ENCODE results near the gene PLA2G4B. TPM values are rescaled to one million over a fixed set of nuclear protein-coding genes. Genes with fewer than 3 reads are reported as not detected.

The PLA2G4B gene
- total RNA-seq, 1 donor from 2014 or later: 1.2 TPM

DNA sequence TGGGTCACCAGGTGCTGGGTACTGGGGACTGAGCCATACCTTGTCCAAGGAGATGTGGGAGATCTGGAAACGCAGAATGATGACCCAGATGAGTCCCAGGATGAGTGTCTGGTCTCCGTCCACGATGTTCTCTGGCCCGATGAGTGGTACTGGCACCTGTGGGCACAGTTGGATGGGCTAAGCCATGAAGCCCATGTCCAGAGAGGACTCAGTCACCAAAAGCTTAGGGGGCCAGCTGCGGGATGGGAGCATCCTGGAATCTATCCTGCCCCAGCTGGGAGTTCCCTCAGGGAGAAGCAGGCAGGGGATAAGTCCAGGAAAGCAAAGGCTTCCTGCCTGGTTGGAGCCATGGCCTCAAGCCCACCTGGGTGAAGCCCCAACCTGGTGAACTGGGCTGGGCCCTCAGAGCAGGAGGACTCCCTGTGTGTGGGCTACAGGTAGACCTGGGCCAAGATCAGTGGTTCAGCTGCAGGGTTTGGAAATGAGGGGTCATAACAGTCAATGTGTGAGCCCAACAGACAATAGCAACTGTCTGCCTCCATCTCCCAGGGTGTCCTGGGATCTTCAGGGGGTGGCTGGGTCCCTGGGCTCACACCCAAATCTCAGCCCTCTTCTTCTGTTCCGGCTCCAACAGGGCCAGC, 51.5 kb downstream of the PLA2G4B start:
- H3K4me3 ChIP-seq (ENCODE audit: low read depth, low read length): no peak overlapping the region
- TF ChIP-seq, protein P1, sequence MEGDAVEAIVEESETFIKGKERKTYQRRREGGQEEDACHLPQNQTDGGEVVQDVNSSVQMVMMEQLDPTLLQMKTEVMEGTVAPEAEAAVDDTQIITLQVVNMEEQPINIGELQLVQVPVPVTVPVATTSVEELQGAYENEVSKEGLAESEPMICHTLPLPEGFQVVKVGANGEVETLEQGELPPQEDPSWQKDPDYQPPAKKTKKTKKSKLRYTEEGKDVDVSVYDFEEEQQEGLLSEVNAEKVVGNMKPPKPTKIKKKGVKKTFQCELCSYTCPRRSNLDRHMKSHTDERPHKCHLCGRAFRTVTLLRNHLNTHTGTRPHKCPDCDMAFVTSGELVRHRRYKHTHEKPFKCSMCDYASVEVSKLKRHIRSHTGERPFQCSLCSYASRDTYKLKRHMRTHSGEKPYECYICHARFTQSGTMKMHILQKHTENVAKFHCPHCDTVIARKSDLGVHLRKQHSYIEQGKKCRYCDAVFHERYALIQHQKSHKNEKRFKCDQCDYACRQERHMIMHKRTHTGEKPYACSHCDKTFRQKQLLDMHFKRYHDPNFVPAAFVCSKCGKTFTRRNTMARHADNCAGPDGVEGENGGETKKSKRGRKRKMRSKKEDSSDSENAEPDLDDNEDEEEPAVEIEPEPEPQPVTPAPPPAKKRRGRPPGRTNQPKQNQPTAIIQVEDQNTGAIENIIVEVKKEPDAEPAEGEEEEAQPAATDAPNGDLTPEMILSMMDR (conservative IDR thresholded peaks at IDR 0.05; ENCODE audit: low read depth, low read length): no peak
- DNase-seq (ENCODE audit: low read depth): no peak

DNA sequence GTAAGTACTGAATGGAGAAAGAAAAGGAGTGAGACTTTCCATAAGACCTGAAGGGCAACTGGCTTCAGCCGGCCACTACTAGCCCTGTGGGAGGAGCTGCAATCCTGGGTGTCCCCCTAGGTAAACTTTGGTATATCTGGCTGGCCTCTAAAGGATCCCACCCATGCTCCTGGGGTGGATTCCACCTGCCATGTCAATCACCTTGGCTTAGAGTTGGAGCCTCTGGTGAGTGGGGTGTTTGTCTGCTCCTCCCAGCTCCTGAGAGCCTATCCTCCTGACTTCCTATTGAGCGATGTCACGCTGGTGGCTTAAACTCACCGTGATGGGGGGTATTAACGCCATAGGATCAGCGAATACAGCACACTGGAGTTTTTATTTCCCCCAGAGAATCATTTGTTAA, 52.6 kb downstream of the PLA2G4B start:
- DNase-seq (ENCODE audit: low read depth): no peak
- no peak overlapping the region for H3K4me3 ChIP-seq (ENCODE audit: low read depth, low read length)
- TF ChIP-seq, protein P1 (conservative IDR thresholded peaks at IDR 0.05; ENCODE audit: low read depth, low read length): no peak

DNA sequence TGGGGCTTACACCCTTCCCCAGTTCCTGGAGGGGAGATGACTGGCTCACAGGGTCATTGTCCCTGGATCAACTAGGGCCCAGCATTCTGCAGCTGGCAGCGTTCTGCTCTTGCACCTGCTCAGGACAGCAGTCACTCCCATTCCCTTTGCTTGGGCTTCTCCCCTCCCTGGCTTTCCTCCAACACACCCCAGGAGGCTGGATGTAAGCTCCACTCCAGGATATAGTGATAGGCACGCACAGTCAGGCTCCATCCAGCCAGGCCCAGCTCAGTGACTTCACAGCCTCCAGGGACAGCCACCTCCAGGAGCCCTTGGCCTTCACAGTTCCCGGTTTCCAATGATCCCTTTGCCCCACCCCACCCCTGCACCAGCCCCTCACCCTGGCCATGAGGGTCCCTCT, 53.3 kb downstream of the PLA2G4B start:
- no peak for DNase-seq (ENCODE audit: low read depth)
- H3K4me3 ChIP-seq (ENCODE audit: low read depth, low read length): no peak overlapping the region
- TF ChIP-seq, protein P1 (conservative IDR thresholded peaks at IDR 0.05; ENCODE audit: low read depth, low read length): no peak

DNA sequence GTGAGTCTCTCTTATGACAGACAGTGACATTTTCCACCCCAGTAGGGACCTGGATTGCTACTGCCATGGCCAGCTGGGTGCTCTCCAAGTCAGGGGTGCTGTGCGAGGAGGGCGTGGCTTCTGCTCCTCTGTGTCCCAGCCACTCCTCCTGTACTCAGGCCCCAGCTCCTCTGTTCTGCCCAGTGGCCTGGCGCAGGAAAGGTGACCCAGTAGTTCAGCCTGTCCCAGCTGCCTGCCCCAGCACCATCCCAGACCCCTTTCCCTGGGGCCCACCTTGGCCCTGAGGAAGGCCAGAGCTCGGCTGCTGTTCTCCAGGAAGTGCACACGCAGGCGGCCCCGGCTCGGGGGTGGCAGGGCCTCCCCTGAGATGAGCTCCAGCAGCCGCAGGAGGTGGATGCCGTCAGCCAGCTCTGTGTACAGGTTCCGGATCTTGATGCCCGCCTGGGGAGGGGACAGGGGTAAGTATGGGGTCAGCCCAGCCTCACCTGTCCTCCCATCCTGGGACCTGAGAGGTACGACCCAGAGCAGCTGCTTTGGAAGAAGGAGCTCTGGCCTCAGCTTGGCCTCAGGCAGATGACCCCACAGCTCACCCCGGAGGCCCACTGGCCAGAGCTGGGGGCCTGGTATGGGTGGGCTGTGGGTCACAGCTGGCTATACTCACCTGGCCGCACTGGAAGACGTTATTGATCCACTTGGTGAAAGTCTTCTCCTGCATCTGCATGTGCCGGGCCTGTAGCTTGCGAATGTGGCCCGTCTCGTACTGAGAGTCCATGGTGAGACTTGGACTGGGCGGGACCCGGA, 54.2 kb downstream of the PLA2G4B start:
- TF ChIP-seq, protein P1 (conservative IDR thresholded peaks at IDR 0.05; ENCODE audit: low read depth, low read length): no peak
- DNase-seq (ENCODE audit: low read depth): no peak
- no peak overlapping the region for H3K4me3 ChIP-seq (ENCODE audit: low read depth, low read length)

DNA sequence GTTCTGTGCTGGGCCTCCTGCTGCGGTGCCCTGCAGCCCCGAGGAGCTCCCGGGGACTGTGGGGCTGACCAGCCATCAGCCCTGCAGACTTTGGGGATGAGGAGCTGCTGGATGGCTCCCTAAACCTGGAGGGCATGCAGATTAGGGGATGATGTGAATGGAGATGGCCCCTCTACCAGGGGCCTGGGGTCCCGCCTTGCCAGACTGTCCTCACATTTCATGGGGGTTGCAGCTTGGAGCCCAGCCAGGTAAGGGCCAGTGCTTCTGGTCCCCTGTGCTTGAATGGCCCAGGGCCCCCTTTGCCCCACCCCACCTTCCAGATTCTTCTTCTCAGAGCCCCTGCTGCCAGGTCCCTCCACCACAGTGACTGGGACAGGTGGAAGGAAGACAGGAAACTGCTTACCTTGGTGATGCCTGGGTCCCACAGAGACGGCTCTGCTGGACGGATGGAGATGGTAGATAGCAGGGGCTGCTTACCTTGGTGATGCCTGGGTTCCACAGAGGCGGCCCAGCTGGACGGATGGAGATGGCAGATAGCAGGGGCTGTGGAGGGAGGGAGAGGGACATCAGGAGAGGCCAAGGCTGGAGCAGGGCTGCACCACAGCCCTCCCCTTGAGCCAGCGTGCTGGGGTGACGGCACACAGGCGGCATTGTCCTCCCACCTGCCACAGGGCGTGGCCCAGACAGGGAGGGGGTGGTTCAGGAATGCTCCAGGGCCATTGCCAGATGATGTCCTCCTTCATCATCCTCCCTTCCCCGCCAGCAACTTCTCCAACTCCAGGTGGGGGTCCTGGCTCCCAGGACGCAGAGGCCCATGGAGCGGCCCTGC, 55.0 kb downstream of the PLA2G4B start, which contains the start of gene SPTBN5:
Gene SPTBN5, minus strand, starts transcription at position 632 of the 829 bp plus-strand sequence. Its CDS starts 556 bp downstream, at position 76.
- DNase-seq (ENCODE audit: low read depth): no peak
- TF ChIP-seq, protein P1 (conservative IDR thresholded peaks at IDR 0.05; ENCODE audit: low read depth, low read length): no peak
- peak within 1 kb of the TSS; percentile 7 for H3K4me3 ChIP-seq (ENCODE audit: low read depth, low read length)

DNA sequence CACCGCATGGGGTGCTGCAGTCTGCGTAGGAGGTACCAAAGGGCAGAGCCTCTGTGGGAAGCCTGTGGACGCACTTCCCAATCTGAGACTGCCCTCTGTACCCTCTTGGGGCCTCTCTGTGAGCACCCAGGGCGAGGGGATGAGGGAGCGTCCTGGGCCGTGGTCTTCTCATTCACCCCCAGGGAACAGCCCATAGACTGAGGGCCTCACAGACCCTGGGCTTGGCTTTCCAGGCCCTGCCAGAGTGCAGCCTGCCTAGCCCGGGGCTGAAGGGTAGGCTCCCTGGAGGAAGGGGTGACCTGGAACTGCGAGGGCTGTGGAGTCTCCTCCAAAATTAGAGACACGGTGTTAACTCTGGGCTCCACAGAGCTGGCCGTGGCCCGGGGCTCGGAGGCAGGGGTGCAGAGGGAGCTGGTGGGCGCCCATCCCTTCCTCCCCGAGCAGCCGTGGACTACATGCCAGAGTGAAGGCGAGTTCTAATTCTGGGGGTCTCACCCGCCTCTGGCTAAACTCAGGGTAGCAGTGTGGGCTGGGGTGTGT, 55.7 kb downstream of the PLA2G4B start:
- TF ChIP-seq, protein P1 (conservative IDR thresholded peaks at IDR 0.05; ENCODE audit: low read depth, low read length): no peak

More for the DNA sequence above, 55.7 kb downstream of the PLA2G4B start:
- no peak overlapping the region for H3K4me3 ChIP-seq (ENCODE audit: low read depth, low read length)
- DNase-seq (ENCODE audit: low read depth): no peak
